Measurements from ENCODE around the gene MEX3A. TPM values are rescaled to one million over a fixed set of nuclear protein-coding genes. Genes with fewer than 3 reads are reported as not detected.
"Not testable (repeated sequence)": the region's sequence is repeated elsewhere in the genome, so short reads cannot be mapped to it uniquely, and the experiment has no call there.

The MEX3A gene
- total RNA-seq, 2 donors from 2014 or later = 1.6 to 3.7 TPM

DNA sequence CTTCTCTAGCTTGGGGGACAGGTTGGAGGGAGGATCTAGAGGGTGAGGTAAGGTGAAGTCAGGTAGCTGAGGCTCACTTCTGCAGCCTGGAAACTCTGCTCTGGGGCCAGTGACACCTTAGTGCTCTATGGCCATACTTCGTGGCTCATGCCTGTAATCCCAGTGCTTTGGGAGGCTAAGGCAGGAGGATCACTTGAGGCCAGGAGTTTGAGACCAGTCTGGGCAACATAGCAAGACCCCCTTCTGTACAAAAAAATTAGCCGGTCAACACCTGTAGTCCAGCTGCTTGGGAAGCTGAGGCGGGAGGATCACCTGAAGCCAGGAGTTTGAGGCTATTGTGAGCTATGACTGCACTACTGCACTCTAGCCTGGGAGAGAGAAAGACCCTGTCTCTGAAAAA is 38.1 kb upstream of the MEX3A start:
- intact Hi-C loops (cut with DNase I) = no loop called here
- Histone ChIP-seq H3K9me3 (no peaks in the 10 kb centered on the region), H3K36me3 (no peaks in the 10 kb centered on the region), H3K27me3 (no peaks in the 10 kb centered on the region), H3K4me3 (no peak overlapping the region), H3K27ac (peak overlapping the region; percentile 94), H3K4me1 (peaks cover 56% of the 10 kb centered on the region), H3K9ac (ENCODE audit: low read depth in 2 of 2, low read length in 2 of 2) (peak overlapping the region; percentile 36 to 61)
- DNase-seq = no peak
- TF ChIP-seq, protein P1, sequence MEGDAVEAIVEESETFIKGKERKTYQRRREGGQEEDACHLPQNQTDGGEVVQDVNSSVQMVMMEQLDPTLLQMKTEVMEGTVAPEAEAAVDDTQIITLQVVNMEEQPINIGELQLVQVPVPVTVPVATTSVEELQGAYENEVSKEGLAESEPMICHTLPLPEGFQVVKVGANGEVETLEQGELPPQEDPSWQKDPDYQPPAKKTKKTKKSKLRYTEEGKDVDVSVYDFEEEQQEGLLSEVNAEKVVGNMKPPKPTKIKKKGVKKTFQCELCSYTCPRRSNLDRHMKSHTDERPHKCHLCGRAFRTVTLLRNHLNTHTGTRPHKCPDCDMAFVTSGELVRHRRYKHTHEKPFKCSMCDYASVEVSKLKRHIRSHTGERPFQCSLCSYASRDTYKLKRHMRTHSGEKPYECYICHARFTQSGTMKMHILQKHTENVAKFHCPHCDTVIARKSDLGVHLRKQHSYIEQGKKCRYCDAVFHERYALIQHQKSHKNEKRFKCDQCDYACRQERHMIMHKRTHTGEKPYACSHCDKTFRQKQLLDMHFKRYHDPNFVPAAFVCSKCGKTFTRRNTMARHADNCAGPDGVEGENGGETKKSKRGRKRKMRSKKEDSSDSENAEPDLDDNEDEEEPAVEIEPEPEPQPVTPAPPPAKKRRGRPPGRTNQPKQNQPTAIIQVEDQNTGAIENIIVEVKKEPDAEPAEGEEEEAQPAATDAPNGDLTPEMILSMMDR (IDR thresholded peaks at IDR 0.05) = no peak

DNA sequence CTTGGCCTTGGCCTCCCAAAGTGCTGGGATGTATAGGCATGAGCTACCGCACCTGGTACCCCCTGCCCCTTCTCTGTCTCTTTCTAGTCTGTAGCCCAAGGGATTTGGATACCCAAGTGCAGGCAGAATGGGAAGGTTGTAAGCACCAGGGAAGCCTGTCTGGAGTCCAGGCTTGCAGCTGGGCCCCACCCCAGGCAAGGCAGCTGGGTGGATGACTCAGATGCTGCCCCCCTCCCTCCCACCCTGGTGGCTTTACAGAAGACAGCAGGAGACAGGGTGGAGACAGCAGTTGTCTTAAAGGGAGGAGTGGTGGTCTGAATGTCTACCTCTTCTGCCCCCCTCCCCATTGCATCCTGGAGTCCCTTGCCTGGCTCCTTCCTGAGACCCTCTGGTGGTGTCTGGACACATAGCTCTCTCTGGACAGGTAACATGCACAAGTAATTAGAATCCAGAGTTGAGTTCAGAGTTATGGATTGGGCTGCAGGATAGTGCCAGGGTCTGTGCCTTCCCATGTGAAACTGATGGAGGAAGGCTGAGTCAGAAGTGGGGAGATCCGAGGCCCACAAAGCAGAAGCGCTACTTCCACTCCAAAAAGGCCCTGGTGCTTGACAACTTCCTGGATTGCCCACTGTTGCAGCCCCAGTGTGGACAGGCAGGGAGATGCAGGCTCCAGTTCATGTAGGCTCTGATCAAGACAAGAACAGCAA is 37.4 kb upstream of the MEX3A start:
- TF ChIP-seq, protein P1 (IDR thresholded peaks at IDR 0.05) = no peak
- peak; percentile 77 for DNase-seq
- Histone ChIP-seq H3K27me3 (no peaks in the 10 kb centered on the region), H3K9ac (ENCODE audit: low read depth in 2 of 2, low read length in 2 of 2) (peak overlapping the region in 1 of 2 donors; percentile 61), H3K4me3 (peak overlapping the region; percentile 16), H3K4me1 (peaks cover 52% of the 10 kb centered on the region), H3K36me3 (no peaks in the 10 kb centered on the region), H3K9me3 (no peaks in the 10 kb centered on the region), H3K27ac (peak overlapping the region; percentile 94)
- intact Hi-C loops (cut with DNase I) = no loop called here

- Histone ChIP-seq H3K27ac (peak overlapping the region; percentile 94), H3K27me3 (no peaks in the 10 kb centered on the region), H3K36me3 (no peaks in the 10 kb centered on the region), H3K4me3 (peak overlapping the region; percentile 88), H3K9me3 (no peaks in the 10 kb centered on the region), H3K4me1 (peaks cover 40% of the 10 kb centered on the region), H3K9ac (ENCODE audit: low read depth in 2 of 2, low read length in 2 of 2) (peak overlapping the region; percentile 54 to 91)
- intact Hi-C loops (cut with DNase I) = no loop called here
- TF ChIP-seq, protein P1 (IDR thresholded peaks at IDR 0.05) = no peak
- peak; percentile 90 for DNase-seq
These were observed 36.1 kb upstream of the MEX3A start for GRCh38 chr1:156118177-156118868.

GRCh38 chr1:156117414-156118176 is 35.3 kb upstream of the MEX3A start:
- no peaks in the 10 kb centered on the region for H3K9me3 ChIP-seq
- DNase-seq = no peak
- peak overlapping the region; percentile 67 to 91 for H3K9ac ChIP-seq (ENCODE audit: low read depth in 2 of 2, low read length in 2 of 2)
- no peaks in the 10 kb centered on the region for H3K36me3 ChIP-seq
- intact Hi-C loops (cut with DNase I) = no loop called here
- H3K4me1 ChIP-seq = peaks cover 37% of the 10 kb centered on the region
- no peaks in the 10 kb centered on the region for H3K27me3 ChIP-seq
- peak overlapping the region; percentile 88 for H3K4me3 ChIP-seq
- H3K27ac ChIP-seq = peak overlapping the region; percentile 94
- TF ChIP-seq, protein P1 (IDR thresholded peaks at IDR 0.05) = no peak

GRCh38 chr1:156116731-156117130 is 34.5 kb upstream of the MEX3A start:
- H3K27me3 ChIP-seq; intact Hi-C loops (cut with DNase I); H3K9me3 ChIP-seq; H3K36me3 ChIP-seq; DNase-seq: not testable (repeated sequence)
- H3K4me1 ChIP-seq = peaks cover 28% of the 10 kb centered on the region
- H3K9ac ChIP-seq (ENCODE audit: low read depth in 2 of 2, low read length in 2 of 2) = peak overlapping the region; percentile 37 to 100
- H3K4me3 ChIP-seq = peak overlapping the region; percentile 88
- H3K27ac ChIP-seq = peak overlapping the region; percentile 94
